ENCODE data around the gene VPS41.

VPS41 gene

DNA sequence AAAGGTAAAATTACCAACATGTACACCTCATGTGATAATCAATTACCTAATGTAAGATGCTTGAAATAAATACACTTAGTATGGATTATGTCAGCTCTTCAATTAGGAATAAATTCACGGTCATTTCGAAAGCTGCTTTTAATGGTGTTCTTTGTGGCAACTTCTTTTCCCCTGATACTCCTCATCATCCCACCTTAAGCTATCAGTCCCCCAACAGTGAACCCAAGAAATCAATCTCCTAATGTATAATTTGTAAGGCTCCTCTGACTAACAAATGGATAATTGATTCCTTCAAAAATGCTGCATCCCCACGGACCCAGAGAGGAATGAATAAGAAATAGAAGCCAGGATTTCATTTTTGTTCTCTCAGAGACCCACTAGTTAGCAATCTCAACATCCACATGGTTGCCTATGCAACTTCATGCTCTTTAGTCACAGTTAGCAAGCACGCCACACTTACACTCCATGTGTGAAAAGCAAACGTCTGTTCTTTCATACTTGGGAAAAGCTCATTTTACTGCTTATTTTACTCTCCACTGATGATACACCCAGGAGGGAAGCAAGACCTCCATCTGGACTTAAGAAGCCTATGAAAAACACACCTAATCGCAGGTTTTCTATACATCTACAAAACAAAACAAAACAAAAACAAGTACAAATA lies 70.1 kb downstream of the VPS41 start:
- DNase-seq, result no peak
- Histone ChIP-seq H3K36me3 (no peaks in the 10 kb centered on the region), H3K27me3 (ENCODE audit: insufficient read depth, low read depth, severe bottlenecking) (no peaks in the 10 kb centered on the region), H3K9me3 (ENCODE audit: severe bottlenecking) (peaks cover 2% of the 10 kb centered on the region), H3K27ac (no peak overlapping the region), H3K4me3 (ENCODE audit: low read depth, low read length) (no peak overlapping the region)
- TF ChIP-seq, protein P1, sequence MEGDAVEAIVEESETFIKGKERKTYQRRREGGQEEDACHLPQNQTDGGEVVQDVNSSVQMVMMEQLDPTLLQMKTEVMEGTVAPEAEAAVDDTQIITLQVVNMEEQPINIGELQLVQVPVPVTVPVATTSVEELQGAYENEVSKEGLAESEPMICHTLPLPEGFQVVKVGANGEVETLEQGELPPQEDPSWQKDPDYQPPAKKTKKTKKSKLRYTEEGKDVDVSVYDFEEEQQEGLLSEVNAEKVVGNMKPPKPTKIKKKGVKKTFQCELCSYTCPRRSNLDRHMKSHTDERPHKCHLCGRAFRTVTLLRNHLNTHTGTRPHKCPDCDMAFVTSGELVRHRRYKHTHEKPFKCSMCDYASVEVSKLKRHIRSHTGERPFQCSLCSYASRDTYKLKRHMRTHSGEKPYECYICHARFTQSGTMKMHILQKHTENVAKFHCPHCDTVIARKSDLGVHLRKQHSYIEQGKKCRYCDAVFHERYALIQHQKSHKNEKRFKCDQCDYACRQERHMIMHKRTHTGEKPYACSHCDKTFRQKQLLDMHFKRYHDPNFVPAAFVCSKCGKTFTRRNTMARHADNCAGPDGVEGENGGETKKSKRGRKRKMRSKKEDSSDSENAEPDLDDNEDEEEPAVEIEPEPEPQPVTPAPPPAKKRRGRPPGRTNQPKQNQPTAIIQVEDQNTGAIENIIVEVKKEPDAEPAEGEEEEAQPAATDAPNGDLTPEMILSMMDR (IDR thresholded peaks at IDR 0.05; ENCODE audit: low read depth, low read length), result no peak

DNA sequence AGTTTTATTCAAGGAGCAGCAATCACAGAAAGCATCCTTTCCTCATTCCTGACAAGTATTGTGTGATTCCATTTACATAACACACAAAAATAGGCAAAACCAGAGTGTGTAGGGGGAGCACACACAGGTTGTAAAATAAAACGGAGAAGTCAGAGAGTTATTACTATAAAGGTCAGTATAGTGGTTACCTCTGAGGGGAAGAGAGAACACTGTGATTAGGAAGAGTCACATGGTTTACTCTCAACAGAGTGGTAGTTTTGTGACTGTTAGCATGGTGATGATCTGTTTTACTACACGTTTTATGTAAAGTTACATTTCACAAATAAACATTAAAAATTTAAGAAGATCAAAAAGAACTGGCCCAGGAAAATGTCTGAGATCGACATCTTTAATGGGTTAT lies 74.6 kb downstream of the VPS41 start:
- DNase-seq, result no peak
- H3K9me3 ChIP-seq (ENCODE audit: severe bottlenecking), result peaks cover 2% of the 10 kb centered on the region
- H3K4me3 ChIP-seq (ENCODE audit: low read depth, low read length), result no peak overlapping the region
- no peaks in the 10 kb centered on the region for H3K36me3 ChIP-seq
- no peak overlapping the region for H3K27ac ChIP-seq
- TF ChIP-seq, protein P1 (IDR thresholded peaks at IDR 0.05; ENCODE audit: low read depth, low read length), result no peak
- H3K27me3 ChIP-seq (ENCODE audit: insufficient read depth, low read depth, severe bottlenecking), result no peaks in the 10 kb centered on the region

DNA sequence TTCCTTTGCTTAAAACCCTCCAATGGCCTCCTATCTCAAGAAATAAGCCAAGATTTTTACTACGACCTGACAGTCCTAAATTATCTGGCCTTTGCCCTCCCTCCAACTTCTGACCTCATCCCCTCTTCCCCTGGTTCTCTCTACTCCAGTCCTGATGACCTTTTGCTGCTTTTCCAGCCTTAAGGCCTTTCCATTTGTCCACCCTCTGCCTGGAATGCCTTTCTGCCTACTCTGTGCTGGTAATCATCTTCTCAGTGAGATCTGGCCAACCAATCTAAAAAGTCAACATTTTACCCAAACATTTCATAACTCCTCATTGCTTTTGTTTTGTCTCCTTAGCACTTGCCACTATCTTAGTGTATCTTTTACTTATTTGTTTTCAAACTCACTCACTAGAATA lies 75.7 kb downstream of the VPS41 start:
- DNase-seq, result no peak
- TF ChIP-seq, protein P1 (IDR thresholded peaks at IDR 0.05; ENCODE audit: low read depth, low read length), result no peak
- Histone ChIP-seq H3K27me3 (ENCODE audit: insufficient read depth, low read depth, severe bottlenecking) (no peaks in the 10 kb centered on the region), H3K36me3 (no peaks in the 10 kb centered on the region), H3K9me3 (ENCODE audit: severe bottlenecking) (peaks cover 2% of the 10 kb centered on the region), H3K4me3 (ENCODE audit: low read depth, low read length) (no peak overlapping the region), H3K27ac (no peak overlapping the region)

DNA sequence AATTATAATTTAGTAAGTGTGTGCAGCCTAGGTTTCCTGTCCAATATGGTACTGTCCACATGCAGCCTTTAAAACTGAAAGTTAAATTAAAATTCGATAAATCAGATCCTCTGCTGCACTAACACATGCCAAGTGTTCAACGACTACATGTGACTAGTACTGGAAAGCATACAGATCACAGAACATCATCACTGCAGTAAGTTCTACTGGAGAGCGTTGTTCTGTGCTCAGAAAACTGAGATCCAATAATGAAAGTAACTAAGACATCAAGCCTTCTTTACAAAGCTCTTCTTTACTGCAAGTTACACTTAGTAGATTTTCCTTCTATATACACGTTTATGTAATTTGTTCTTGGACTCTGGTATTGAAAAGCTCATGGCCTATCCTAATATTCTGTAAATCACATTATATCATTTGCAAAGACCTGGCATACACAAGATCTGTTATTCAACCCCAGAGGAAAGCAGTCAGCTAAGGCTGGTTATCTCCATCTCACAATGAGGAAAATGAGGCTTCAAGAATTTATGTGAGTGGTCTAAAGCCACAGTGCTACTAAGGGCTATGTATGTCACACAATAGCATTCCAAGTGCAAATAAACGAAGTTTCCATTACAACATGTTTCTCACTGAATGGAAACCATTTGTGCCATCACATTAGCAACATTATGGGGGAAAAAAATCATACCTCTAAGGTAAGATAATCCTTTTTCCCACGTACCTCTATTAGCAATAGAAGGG lies 77.6 kb downstream of the VPS41 start:
- Histone ChIP-seq H3K36me3 (no peaks in the 10 kb centered on the region), H3K4me3 (ENCODE audit: low read depth, low read length) (no peak overlapping the region), H3K9me3 (ENCODE audit: severe bottlenecking) (no peaks in the 10 kb centered on the region), H3K27ac (no peak overlapping the region), H3K27me3 (ENCODE audit: insufficient read depth, low read depth, severe bottlenecking) (no peaks in the 10 kb centered on the region)
- TF ChIP-seq, protein P1 (IDR thresholded peaks at IDR 0.05; ENCODE audit: low read depth, low read length), result no peak
- DNase-seq, result no peak

DNA sequence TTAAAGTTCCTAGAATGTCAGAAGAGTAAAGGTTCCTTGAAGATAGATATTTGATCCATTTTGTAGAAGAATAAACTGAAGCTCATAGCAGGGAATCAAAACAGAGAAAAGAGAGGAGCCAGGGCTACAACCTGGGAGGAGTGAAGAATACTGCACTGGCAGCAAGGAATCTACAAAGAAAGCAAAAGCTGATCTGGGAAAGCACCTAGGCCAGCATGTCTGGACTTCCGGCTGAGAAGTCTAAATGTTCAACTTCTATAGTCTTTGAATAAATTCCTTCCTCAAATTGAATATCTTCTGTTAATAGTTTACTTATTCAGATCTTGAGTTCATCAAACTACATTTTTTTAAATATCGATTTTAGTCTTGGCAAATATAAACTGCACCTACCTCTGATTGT lies 78.2 kb downstream of the VPS41 start:
- Histone ChIP-seq H3K4me3 (ENCODE audit: low read depth, low read length) (no peak overlapping the region), H3K36me3 (no peaks in the 10 kb centered on the region), H3K27ac (no peak overlapping the region), H3K27me3 (ENCODE audit: insufficient read depth, low read depth, severe bottlenecking) (no peaks in the 10 kb centered on the region), H3K9me3 (ENCODE audit: severe bottlenecking) (no peaks in the 10 kb centered on the region)
- DNase-seq, result no peak
- TF ChIP-seq, protein P1 (IDR thresholded peaks at IDR 0.05; ENCODE audit: low read depth, low read length), result no peak

Data from WERI-Rb-1 (cell line).